ELR (cell line): ENCODE data around the gene MALT1.
"Not testable (repeated sequence)": the region's sequence is repeated elsewhere in the genome, so short reads cannot be mapped to it uniquely, and the experiment has no call there.

Source experiments
- DNase-seq: peaks from one replicate; pipeline ENCODE4 v3.0.0-alpha.2; 2015; ENCODE audit warnings: low read depth

The MALT1 gene

GRCh38 chr18:58671111-58671631 is at the start of gene MALT1:
MALT1 (plus strand) TSS chr18:58671465; CDS start chr18:58671644, 179 bp downstream.
- peak; percentile 94 for DNase-seq

- DNase-seq: no peak
Measured at GRCh38 chr18:58624011-58624410, 47.3 kb upstream of the MALT1 start.

GRCh38 chr18:58625839-58626238 is 45.4 kb upstream of the MALT1 start:
- no peak for DNase-seq

- no peak for DNase-seq
Measured at GRCh38 chr18:58630071-58630470, 41.2 kb upstream of the MALT1 start.

- DNase-seq: no peak
Measured at GRCh38 chr18:58631301-58631700, 40.0 kb upstream of the MALT1 start.

- no peak for DNase-seq
Measured at GRCh38 chr18:58632552-58632951, 38.7 kb upstream of the MALT1 start.

- DNase-seq: no peak
Measured at GRCh38 chr18:58633874-58634273, 37.4 kb upstream of the MALT1 start.

GRCh38 chr18:58635891-58636290 is 35.4 kb upstream of the MALT1 start:
- peak; percentile 56 for DNase-seq

GRCh38 chr18:58637197-58637596 is 34.1 kb upstream of the MALT1 start:
- DNase-seq: no peak

GRCh38 chr18:58637946-58638345 is 33.3 kb upstream of the MALT1 start:
- no peak for DNase-seq

GRCh38 chr18:58638441-58638840 is 32.8 kb upstream of the MALT1 start:
- DNase-seq: no peak

GRCh38 chr18:58639237-58639636 is 32.0 kb upstream of the MALT1 start:
- no peak for DNase-seq

GRCh38 chr18:58639751-58640427 is 31.4 kb upstream of the MALT1 start:
- DNase-seq: peak; percentile 88

- no peak for DNase-seq
Measured at GRCh38 chr18:58640428-58640805, 30.8 kb upstream of the MALT1 start.

GRCh38 chr18:58640891-58641610 is 30.2 kb upstream of the MALT1 start:
- DNase-seq: no peak

- not testable (repeated sequence) for DNase-seq
Measured at GRCh38 chr18:58643557-58643956, 27.7 kb upstream of the MALT1 start.

GRCh38 chr18:58645398-58645797 is 25.9 kb upstream of the MALT1 start:
- DNase-seq: peak; percentile 71

- no peak for DNase-seq
Measured at GRCh38 chr18:58646334-58646862, 24.9 kb upstream of the MALT1 start.

GRCh38 chr18:58649966-58650816 is 21.1 kb upstream of the MALT1 start:
- DNase-seq: peak; percentile 10

GRCh38 chr18:58650830-58651229 is 20.4 kb upstream of the MALT1 start:
- not testable (repeated sequence) for DNase-seq

- DNase-seq: not testable (repeated sequence)
Measured at GRCh38 chr18:58653144-58653722, 18.0 kb upstream of the MALT1 start.
